MCF 10A (cell line): ENCODE measurements around the gene KLHL8. TPM values are rescaled to one million over a fixed set of nuclear protein-coding genes. Genes with fewer than 3 reads are reported as not detected.

Experiments used
- BruUV-seq: library from RNA; stranded (reverse); fragments of 400-500 nt; replicated peaks from 2 replicates; lab custom pipeline; 2021; lab: Mats Ljungman, UMichigan
- CTCF ChIA-PET: fragments of 300-600 bp; sonication (Branson Sonifier 250); formaldehyde crosslinking; extraction: SDS; loops from one replicate; lab custom pipeline; 2021; ENCODE audit warnings: antibody characterized with exemption, inconsistent platforms; lab: Yijun Ruan, JAX
- POLR2A ChIA-PET: fragments of 300-600, 350-650 bp; sonication (Branson Sonifier 250); formaldehyde crosslinking; extraction: SDS; loops from one replicate; lab custom pipeline; 2020; ENCODE audit warnings: antibody characterized with exemption, inconsistent platforms; lab: Yijun Ruan, JAX
- DNase-seq: peaks from one replicate; pipeline ENCODE4 v3.0.0-alpha.2; 2018; ENCODE audit not compliant: unreplicated experiment
- H3K27ac Mint-ChIP-seq: one replicate; pipeline ENCODE4 v1.8.0; 2022; ENCODE audit warnings: mild to moderate bottlenecking, low read depth, mixed read lengths; ENCODE audit not compliant: unreplicated experiment
- H3K27me3 Mint-ChIP-seq: one replicate; pipeline ENCODE4 v1.8.0; 2022; ENCODE audit warnings: mixed read lengths; ENCODE audit not compliant: insufficient read depth, unreplicated experiment
- H3K36me3 Mint-ChIP-seq: one replicate; pipeline ENCODE4 v1.8.0; 2022; ENCODE audit warnings: mild to moderate bottlenecking, moderate library complexity, mixed read lengths; ENCODE audit not compliant: insufficient read depth, unreplicated experiment
- H3K4me1 Mint-ChIP-seq: one replicate; pipeline ENCODE4 v1.8.0; 2022; ENCODE audit warnings: mixed read lengths; ENCODE audit not compliant: insufficient read depth, unreplicated experiment
- H3K4me3 Mint-ChIP-seq: one replicate; pipeline ENCODE4 v1.8.0; 2022; ENCODE audit warnings: mild to moderate bottlenecking, moderate library complexity, mixed read lengths; ENCODE audit not compliant: unreplicated experiment
- H3K9me3 Mint-ChIP-seq: one replicate; pipeline ENCODE4 v1.8.0; 2022; ENCODE audit warnings: mixed read lengths; ENCODE audit not compliant: unreplicated experiment
- CTCF ChIP-seq: fragments of 200-600 bp; IDR thresholded peaks from one replicate; pipeline ENCODE4 v1.8.0; 2022; ENCODE audit warnings: antibody characterized with exemption, mild to moderate bottlenecking; ENCODE audit not compliant: unreplicated experiment
- intact Hi-C: fragments of 100-400 bp; cut with micrococcal nuclease; formaldehyde crosslinking; loops from 2 replicates; pipeline ENCODE4 v1.14.1; 2022
- total RNA-seq: library from RNA; stranded (reverse); gene quantifications from 2 replicates; pipeline ENCODE4 v1.2.3, GENCODE V29; 2022

The KLHL8 gene
- total RNA-seq, 1 experiment from 2014 or later, result 14.9 TPM

GRCh38 chr4:87257523-87257922 lies 37.1 kb upstream of the KLHL8 start:
- Mint-ChIP-seq H3K27ac (no peak overlapping the region), H3K9me3 (peaks cover 9% of the 10 kb centered on the region), H3K36me3 (no peaks in the 10 kb centered on the region), H3K4me1 (no peaks in the 10 kb centered on the region), H3K4me3 (no peak overlapping the region), H3K27me3 (no peaks in the 10 kb centered on the region)
- no peak for DNase-seq
- ChIA-PET CTCF (interaction anchor here (0.7 to 0.8 kb wide), 2 partner anchors 12 to 758 kb away, joined by 4 to 5 read pairs; no protein-coding TSS in a partner anchor), POLR2A (no interaction called here)
- TF ChIP-seq CTCF, result no peak
- no TSS peak for BruUV-seq
- intact Hi-C loops, result no loop called here

- CTCF ChIA-PET, result interaction anchor here (0.6 kb wide), 3 partner anchors 12 to 35 kb away, joined by 3 to 4 read pairs (median 3); partner anchors contain the start of gene KLHL8
- intact Hi-C loops, result no loop called here
- no peak for TF ChIP-seq CTCF
- H3K4me3 Mint-ChIP-seq, result no peak overlapping the region
- BruUV-seq, result no TSS peak
- H3K9me3 Mint-ChIP-seq, result peaks cover 9% of the 10 kb centered on the region
- H3K27ac Mint-ChIP-seq, result no peak overlapping the region
- no peaks in the 10 kb centered on the region for H3K27me3 Mint-ChIP-seq
- no peaks in the 10 kb centered on the region for H3K36me3 Mint-ChIP-seq
- no peaks in the 10 kb centered on the region for H3K4me1 Mint-ChIP-seq
- DNase-seq, result no peak
- POLR2A ChIA-PET, result interaction anchor here (0.7 kb wide), 1 partner anchor 224 kb away, joined by 4 read pairs; no protein-coding TSS in a partner anchor
Observed at GRCh38 chr4:87255755-87256154, 35.3 kb upstream of the KLHL8 start.

GRCh38 chr4:87251106-87251505 lies 30.7 kb upstream of the KLHL8 start:
- H3K27me3 Mint-ChIP-seq, result no peaks in the 10 kb centered on the region
- H3K27ac Mint-ChIP-seq, result no peak overlapping the region
- H3K4me1 Mint-ChIP-seq, result no peaks in the 10 kb centered on the region
- H3K9me3 Mint-ChIP-seq, result peaks cover 9% of the 10 kb centered on the region
- intact Hi-C loops, result no loop called here
- no peak overlapping the region for H3K4me3 Mint-ChIP-seq
- TF ChIP-seq CTCF, result no peak
- ChIA-PET POLR2A (interaction anchor here (1.0 kb wide), 1 partner anchor 14 kb away, joined by 3 read pairs; no protein-coding TSS in a partner anchor), CTCF (interaction anchor here (0.5 to 0.7 kb wide), 2 partner anchors 216 to 1435 kb away, joined by 3 read pairs; no protein-coding TSS in a partner anchor)
- H3K36me3 Mint-ChIP-seq, result no peaks in the 10 kb centered on the region
- no peak for DNase-seq
- BruUV-seq, result no TSS peak

GRCh38 chr4:87250294-87250693 lies 29.9 kb upstream of the KLHL8 start:
- H3K27me3 Mint-ChIP-seq, result no peaks in the 10 kb centered on the region
- ChIA-PET CTCF (interaction anchor here (0.7 kb wide), 1 partner anchor 217 kb away, joined by 3 read pairs; no protein-coding TSS in a partner anchor), POLR2A (interaction anchor here (1.0 kb wide), 1 partner anchor 13 kb away, joined by 3 read pairs; no protein-coding TSS in a partner anchor)
- no TSS peak for BruUV-seq
- TF ChIP-seq CTCF, result no peak
- no peaks in the 10 kb centered on the region for H3K4me1 Mint-ChIP-seq
- H3K27ac Mint-ChIP-seq, result no peak overlapping the region
- no peak for DNase-seq
- H3K36me3 Mint-ChIP-seq, result no peaks in the 10 kb centered on the region
- intact Hi-C loops, result no loop called here
- peaks cover under 1% of the 10 kb centered on the region for H3K9me3 Mint-ChIP-seq
- H3K4me3 Mint-ChIP-seq, result no peak overlapping the region
